RWPE1 (cell line): ENCODE measurements around the gene HLCS.

ENCODE experiments used
- CTCF ChIA-PET: fragments of 350-600 bp; sonication (Branson Sonifier 250); formaldehyde crosslinking; extraction: SDS; loops from one replicate; lab custom pipeline; 2021; lab: Yijun Ruan, JAX
- POLR2A ChIA-PET: fragments of 400-600 bp; formaldehyde crosslinking; extraction: SDS; loops from one replicate; lab custom pipeline; 2020; ENCODE audit warnings: antibody characterized with exemption; ENCODE audit not compliant: low non-redundant PET; lab: Yijun Ruan, JAX
- DNase-seq: peaks from one replicate; pipeline ENCODE4 v3.0.0; 2012; ENCODE audit warnings: low spot score
- H3K27ac ChIP-seq: fragments of 450-650 bp; 2 replicates; pipeline ENCODE4 v1.5.1; 2017
- TF ChIP-seq, protein P1 (sequence below): fragments of 450-650 bp; conservative IDR thresholded peaks from 2 replicates; pipeline ENCODE4 v1.5.1; 2017; ENCODE audit warnings: low read depth, mild to moderate bottlenecking

The HLCS gene

DNA sequence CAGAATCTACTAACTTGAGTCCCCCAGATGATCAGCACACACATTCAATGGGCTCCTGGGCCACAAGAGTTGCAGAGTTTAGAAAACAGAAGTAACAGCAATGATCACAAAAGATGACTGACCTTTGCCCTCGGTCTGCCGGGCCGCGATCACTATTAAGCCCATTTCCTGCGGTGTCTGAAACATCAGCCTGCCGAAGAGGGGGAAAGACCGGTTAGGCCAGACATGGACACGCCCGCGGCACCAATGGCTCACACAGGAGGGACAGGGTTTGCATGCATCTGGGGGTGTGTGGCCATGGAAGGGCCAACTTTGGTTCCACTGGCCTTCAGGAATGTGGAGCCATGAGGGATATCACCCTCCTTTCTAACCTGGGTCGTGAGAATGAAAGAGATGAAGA is 199.4 kb downstream of the HLCS start:
- CTCF ChIA-PET = no interaction called here
- no peak for DNase-seq

DNA sequence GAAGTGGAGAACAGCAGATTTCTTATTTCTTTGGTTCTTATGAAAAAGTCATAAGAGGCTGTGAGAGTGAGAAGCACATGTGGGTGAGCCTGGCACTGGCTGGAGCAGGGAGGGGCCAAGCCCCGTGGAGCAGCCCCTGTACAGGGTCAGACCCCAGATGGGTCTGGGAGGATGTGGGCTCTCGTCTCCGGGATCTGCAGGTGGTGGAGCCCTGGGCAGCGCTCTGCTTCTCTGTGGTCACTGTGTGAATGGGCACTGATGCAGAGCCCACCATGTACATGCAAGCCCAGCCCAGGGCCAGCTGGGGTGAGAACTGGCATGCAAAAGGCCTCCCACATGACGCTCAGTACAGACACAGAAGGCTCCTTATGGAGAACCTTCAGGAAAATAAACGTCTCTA is 200.0 kb downstream of the HLCS start:
- POLR2A ChIA-PET = interaction anchor here (0.6 kb wide), 1 partner anchor 336 kb away, joined by 3 read pairs; no protein-coding TSS in a partner anchor

More for the DNA sequence above, 199.4 kb downstream of the HLCS start:
- TF ChIP-seq, protein P1, sequence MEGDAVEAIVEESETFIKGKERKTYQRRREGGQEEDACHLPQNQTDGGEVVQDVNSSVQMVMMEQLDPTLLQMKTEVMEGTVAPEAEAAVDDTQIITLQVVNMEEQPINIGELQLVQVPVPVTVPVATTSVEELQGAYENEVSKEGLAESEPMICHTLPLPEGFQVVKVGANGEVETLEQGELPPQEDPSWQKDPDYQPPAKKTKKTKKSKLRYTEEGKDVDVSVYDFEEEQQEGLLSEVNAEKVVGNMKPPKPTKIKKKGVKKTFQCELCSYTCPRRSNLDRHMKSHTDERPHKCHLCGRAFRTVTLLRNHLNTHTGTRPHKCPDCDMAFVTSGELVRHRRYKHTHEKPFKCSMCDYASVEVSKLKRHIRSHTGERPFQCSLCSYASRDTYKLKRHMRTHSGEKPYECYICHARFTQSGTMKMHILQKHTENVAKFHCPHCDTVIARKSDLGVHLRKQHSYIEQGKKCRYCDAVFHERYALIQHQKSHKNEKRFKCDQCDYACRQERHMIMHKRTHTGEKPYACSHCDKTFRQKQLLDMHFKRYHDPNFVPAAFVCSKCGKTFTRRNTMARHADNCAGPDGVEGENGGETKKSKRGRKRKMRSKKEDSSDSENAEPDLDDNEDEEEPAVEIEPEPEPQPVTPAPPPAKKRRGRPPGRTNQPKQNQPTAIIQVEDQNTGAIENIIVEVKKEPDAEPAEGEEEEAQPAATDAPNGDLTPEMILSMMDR = no peak
- POLR2A ChIA-PET = no interaction called here
- H3K27ac ChIP-seq = no peak overlapping the region

DNA sequence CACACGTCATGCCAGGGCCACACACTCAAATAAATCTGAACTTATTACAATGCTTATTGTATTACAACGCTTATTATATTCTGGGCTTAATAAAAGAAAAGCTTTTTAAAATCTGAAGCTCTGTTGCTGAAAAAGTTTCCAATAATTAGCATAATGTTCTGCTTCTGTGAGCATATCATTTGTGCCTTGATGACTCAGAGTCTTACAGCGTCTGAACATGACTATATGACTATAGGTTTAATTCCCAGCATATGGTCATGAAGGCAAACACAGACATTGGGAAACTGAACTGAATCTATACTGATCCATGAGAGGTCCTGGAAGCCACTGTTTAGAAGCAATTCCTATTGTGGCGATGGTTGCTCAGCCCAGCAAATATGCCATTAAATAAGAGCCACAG is 201.2 kb downstream of the HLCS start:
- CTCF ChIA-PET = no interaction called here
- H3K27ac ChIP-seq = no peak overlapping the region
- DNase-seq = no peak
- POLR2A ChIA-PET = no interaction called here
- TF ChIP-seq, protein P1 = no peak

More for the DNA sequence above, 200.0 kb downstream of the HLCS start:
- no peak for DNase-seq
- TF ChIP-seq, protein P1 = no peak
- H3K27ac ChIP-seq = no peak overlapping the region
- CTCF ChIA-PET = interaction anchor here (0.6 kb wide), 1 partner anchor 109 kb away, joined by 3 read pairs; no protein-coding TSS in a partner anchor

DNA sequence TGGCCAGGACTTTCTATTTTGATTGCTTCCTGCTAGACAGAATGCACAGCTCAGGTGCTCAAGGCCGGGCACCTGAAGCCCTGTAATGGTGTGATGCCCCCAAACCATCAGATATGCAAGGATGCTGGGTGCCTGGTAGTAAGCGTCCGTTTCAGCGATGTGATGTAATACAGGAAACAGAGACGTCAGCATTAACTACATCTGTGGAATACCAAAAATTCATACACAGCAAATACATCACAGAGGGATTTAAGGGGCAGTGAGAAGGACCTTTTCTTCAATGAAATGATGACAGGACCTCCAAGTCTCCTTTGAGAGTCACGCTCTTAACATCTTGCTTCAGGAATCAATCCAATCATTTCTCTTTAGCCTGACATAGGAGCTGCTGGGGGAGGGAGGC is 203.2 kb downstream of the HLCS start:
- no peak overlapping the region for H3K27ac ChIP-seq
- ChIA-PET POLR2A (no interaction called here), CTCF (no interaction called here)
- no peak for DNase-seq
- TF ChIP-seq, protein P1 = no peak

DNA sequence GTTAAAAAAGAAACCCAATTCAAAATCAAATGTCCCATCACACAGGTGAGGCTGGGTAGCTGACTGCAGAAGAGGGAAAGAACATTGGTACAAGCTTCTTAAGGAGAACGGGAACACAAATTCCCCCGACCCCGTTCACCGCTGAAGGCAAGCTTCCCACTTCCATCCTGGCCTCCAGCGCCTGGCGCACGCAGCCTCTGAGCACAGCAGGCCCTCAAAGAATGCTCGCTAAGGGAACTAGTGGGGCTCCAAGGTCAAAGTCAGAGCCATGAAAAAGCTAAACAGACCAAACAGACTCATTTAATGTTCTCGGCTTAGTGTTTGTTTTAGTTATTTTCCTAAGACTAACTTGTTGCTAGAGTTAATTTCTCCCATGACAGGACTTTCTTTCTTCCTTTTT is 203.8 kb downstream of the HLCS start:
- DNase-seq = no peak
- TF ChIP-seq, protein P1 = no peak
- CTCF ChIA-PET = no interaction called here
- no peak overlapping the region for H3K27ac ChIP-seq
- POLR2A ChIA-PET = no interaction called here

DNA sequence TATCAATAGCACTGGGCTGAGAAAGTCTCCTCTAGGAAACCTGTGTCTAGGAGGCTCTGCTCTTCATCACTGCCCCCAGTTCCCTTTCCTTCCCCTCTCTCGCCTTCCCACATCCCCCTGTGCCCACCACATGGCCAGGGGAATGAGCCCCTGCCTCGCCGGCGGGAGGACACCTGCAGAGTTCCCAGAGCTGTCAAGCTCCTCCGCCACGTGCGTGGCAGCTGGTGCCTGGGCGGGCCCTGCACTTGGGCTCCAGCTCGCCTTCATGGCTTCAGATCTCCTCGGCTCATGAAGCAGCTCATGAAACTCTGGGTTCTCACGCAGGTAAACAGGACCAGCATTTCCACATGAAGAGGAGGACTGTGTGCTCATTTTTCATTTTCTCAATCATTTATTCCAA is 204.8 kb downstream of the HLCS start:
- no peak for DNase-seq
- H3K27ac ChIP-seq = no peak overlapping the region
- POLR2A ChIA-PET = no interaction called here
- TF ChIP-seq, protein P1 = no peak
- CTCF ChIA-PET = no interaction called here
